ENCODE data around the gene IGLON5.

GRCh38 chr19:51331716-51332115 lies 20.3 kb downstream of the IGLON5 start:
- no peak for TF ChIP-seq POLR2A (IDR thresholded peaks at IDR 0.05)
- TF ChIP-seq CTCF (IDR thresholded peaks at IDR 0.05) = no peak
